ENCODE measurements around the gene SLC25A27.

GRCh38 chr6:46638650-46639049 is 14.1 kb upstream of the SLC25A27 start:
- TF ChIP-seq ZNF10 (tag by site-specific recombination; IDR thresholded peaks at IDR 0.05) (no peak), ZNF114 (tag by site-specific recombination; IDR thresholded peaks at IDR 0.05) (no peak), CTCF (tag by site-specific recombination; IDR thresholded peaks at IDR 0.05) (no peak), ZNF837 (tag by site-specific recombination; IDR thresholded peaks at IDR 0.05) (no peak), SETDB1 (IDR thresholded peaks at IDR 0.05; ENCODE audit: insufficient read length, low read length) (no peak), ZNF184 (tag by site-specific recombination; IDR thresholded peaks at IDR 0.05) (no peak), ZNF548 (tag by site-specific recombination; IDR thresholded peaks at IDR 0.05) (no peak), KLF9 (tag by site-specific recombination; IDR thresholded peaks at IDR 0.05; ENCODE audit: low read depth) (no peak), KLF16 (tag by site-specific recombination; IDR thresholded peaks at IDR 0.05) (no peak), ZNF302 (tag by site-specific recombination; IDR thresholded peaks at IDR 0.05; ENCODE audit: low read depth) (no peak)
